Tibial nerve (tissue), 4 donors: Measurements from ENCODE around the gene DQX1. TPM values are rescaled to one million over a fixed set of nuclear protein-coding genes. Genes with fewer than 3 reads are reported as not detected.

Experiments used
- DNase-seq, 2 donors: peaks; one replicate each; pipeline ENCODE4 v3.0.0-alpha.2; 2019; ENCODE audit warnings: low spot score in 2 of 2
- H3K27ac ChIP-seq, 4 donors: fragments of 200-600 bp; sonication (generic) in 3 of 4; one replicate each; pipeline ENCODE4 v1.5.1; 2017 to 2019; ENCODE audit warnings: mild to moderate bottlenecking in 1 of 4
- H3K27me3 ChIP-seq, 2 donors: fragments of 200-600 bp; sonication (generic) in 1 of 2; one replicate each; pipeline versions ENCODE4 v1.5.1 to v1.6.0; 2017 to 2019
- H3K36me3 ChIP-seq, 3 donors: fragments of 200-600 bp; sonication (generic); one replicate each; pipeline ENCODE4 v1.5.1; 2018 to 2019
- H3K4me1 ChIP-seq, 4 donors: fragments of 200-600 bp; sonication (generic) in 3 of 4; one replicate each; pipeline ENCODE4 v1.5.1; 2017 to 2019
- H3K4me3 ChIP-seq, 4 donors: fragments of 200-600 bp; sonication (generic) in 3 of 4; one replicate each; pipeline ENCODE4 v1.5.1; 2017 to 2019; ENCODE audit warnings: mild to moderate bottlenecking in 1 of 4, moderate library complexity in 1 of 4
- H3K9me3 ChIP-seq, 4 donors: fragments of 200-600 bp; sonication (generic) in 3 of 4; one replicate each; pipeline ENCODE4 v1.5.1; 2017 to 2019
- CTCF ChIP-seq, 5 experiments: fragments of 200-600 bp in 3 of 5; fragments of 450-650 bp in 2 of 5; sonication (generic) in 3 of 5; IDR thresholded peaks; one replicate each; pipeline ENCODE4 v1.5.1; 2016 to 2019; ENCODE audit warnings: antibody characterized with exemption in 5 of 5, mild to moderate bottlenecking in 3 of 5, moderate library complexity in 2 of 5
- EP300 ChIP-seq, 2 donors: sonication (generic); formaldehyde crosslinking; IDR thresholded peaks; one replicate each; pipeline ENCODE4 v1.6.1; 2017; ENCODE audit warnings: antibody characterized with exemption in 2 of 2, mild to moderate bottlenecking in 1 of 2
- POLR2A ChIP-seq, 2 donors: fragments of 450-650 bp; IDR thresholded peaks; one replicate each; pipeline ENCODE4 v1.6.1; 2017; ENCODE audit warnings: antibody characterized with exemption in 2 of 2, mild to moderate bottlenecking in 2 of 2, moderate library complexity in 2 of 2
- WGBS, 2 donors: methylation state at CpG; one replicate each; pipeline ENCODE4 v1.1.5; 2018; 5-methylcytosine and 5-hydroxymethylcytosine counted together
- total RNA-seq, 4 donors: library from RNA; depleted of rRNA; stranded (reverse); fragments of >200 nt; gene quantifications; one replicate each; pipeline ENCODE4 v1.1.0, GENCODE V29; 2016

The DQX1 gene
- total RNA-seq, 4 donors from 2014 or later, result 6.9 TPM; not detected in 3

GRCh38 chr2:74500578-74500946 lies 25.5 kb downstream of the DQX1 start:
- Histone ChIP-seq H3K36me3 (peaks cover 0 to 15% (median 0%) of the 10 kb centered on the region in 3 donors), H3K27ac (no peak overlapping the region), H3K4me1 (peaks cover 0 to 69% (median 30%) of the 10 kb centered on the region in 4 donors), H3K4me3 (no peak overlapping the region), H3K9me3 (no peaks in the 10 kb centered on the region), H3K27me3 (peaks cover 0 to 56% of the 10 kb centered on the region in 2 donors)
- TF ChIP-seq EP300 (IDR thresholded peaks at IDR 0.05) (no peak), POLR2A (IDR thresholded peaks at IDR 0.05) (no peak), CTCF (IDR thresholded peaks at IDR 0.05) (no peak)
- DNase-seq, result no peak

GRCh38 chr2:74499940-74500577 lies 26.0 kb downstream of the DQX1 start:
- peaks cover 0 to 64% (median 28%) of the 10 kb centered on the region in 4 donors for H3K4me1 ChIP-seq
- WGBS, 2 donors, result 48 to 58% methylated on average over 14 to 15 of the region's 15 CpGs
- no peak overlapping the region for H3K27ac ChIP-seq
- H3K9me3 ChIP-seq, result no peaks in the 10 kb centered on the region
- H3K27me3 ChIP-seq, result peaks cover 0 to 56% of the 10 kb centered on the region in 2 donors
- no peak overlapping the region for H3K4me3 ChIP-seq
- no peak for DNase-seq
- no peak for TF ChIP-seq CTCF (IDR thresholded peaks at IDR 0.05)
- TF ChIP-seq EP300 (IDR thresholded peaks at IDR 0.05), result no peak
- no peak for TF ChIP-seq POLR2A (IDR thresholded peaks at IDR 0.05)
- H3K36me3 ChIP-seq, result peaks cover 0 to 10% (median 0%) of the 10 kb centered on the region in 3 donors

GRCh38 chr2:74499267-74499939 lies 26.6 kb downstream of the DQX1 start, which contains the start of gene LBX2:
LBX2 (minus strand) TSS chr2:74499603; CDS start chr2:74499537, 66 bp downstream.
- peaks cover 0 to 6% (median 0%) of the 10 kb centered on the region in 3 donors for H3K36me3 ChIP-seq
- no peak within 1 kb of the TSS for H3K27ac ChIP-seq
- DNase-seq, result no peak
- no peaks in the 10 kb centered on the region for H3K9me3 ChIP-seq
- peaks cover 0 to 57% (median 28%) of the 10 kb centered on the region in 4 donors for H3K4me1 ChIP-seq
- peak within 1 kb of the TSS; percentile 5 to 43 (median 28) for H3K4me3 ChIP-seq
- WGBS, 2 donors, result 0 to 5% methylated on average over 14 to 36 of the region's 65 CpGs
- TF ChIP-seq CTCF (IDR thresholded peaks at IDR 0.05) (no peak), POLR2A (IDR thresholded peaks at IDR 0.05) (no peak), EP300 (IDR thresholded peaks at IDR 0.05) (no peak)
- peaks cover 0 to 56% of the 10 kb centered on the region in 2 donors for H3K27me3 ChIP-seq

- Histone ChIP-seq H3K36me3 (peaks cover 0 to 10% (median 0%) of the 10 kb centered on the region in 3 donors), H3K9me3 (no peaks in the 10 kb centered on the region), H3K4me1 (peaks cover 0 to 50% (median 25%) of the 10 kb centered on the region in 4 donors), H3K27ac (no peak overlapping the region), H3K27me3 (peaks cover 0 to 56% of the 10 kb centered on the region in 2 donors), H3K4me3 (peak overlapping the region; percentile 5 to 43 (median 28))
- no peak for TF ChIP-seq EP300 (IDR thresholded peaks at IDR 0.05)
- TF ChIP-seq POLR2A (IDR thresholded peaks at IDR 0.05), result no peak
- no peak for TF ChIP-seq CTCF (IDR thresholded peaks at IDR 0.05)
- 1 to 3% methylated on average over 40 to 41 of the region's 41 CpGs for WGBS, 2 donors
- no peak for DNase-seq
Measured at GRCh38 chr2:74498500-74499266, 27.3 kb downstream of the DQX1 start.
